Osteocyte (in vitro differentiated cells): ENCODE results near the gene PDE3A. TPM values are rescaled to one million over a fixed set of nuclear protein-coding genes. Genes with fewer than 3 reads are reported as not detected.
A peak's percentile ranks its signal among the peaks of the same experiment; 100 is the strongest.

Experiments used
- DNase-seq: peaks from one replicate; pipeline ENCODE4 v3.0.0; 2021; ENCODE audit warnings: mixed read lengths; ENCODE audit not compliant: unreplicated experiment; ENCODE audit errors: extremely low spot score
- H3K27ac Mint-ChIP-seq: one replicate; pipeline ENCODE4 v1.8.0; 2021; ENCODE audit warnings: mild to moderate bottlenecking, mixed read lengths; ENCODE audit not compliant: unreplicated experiment
- H3K27me3 Mint-ChIP-seq: one replicate; pipeline ENCODE4 v1.8.0; 2021; ENCODE audit warnings: mixed read lengths; ENCODE audit not compliant: unreplicated experiment
- H3K36me3 Mint-ChIP-seq: one replicate; pipeline ENCODE4 v1.8.0; 2021; ENCODE audit warnings: mixed read lengths; ENCODE audit not compliant: unreplicated experiment
- H3K4me1 Mint-ChIP-seq: one replicate; pipeline ENCODE4 v1.8.0; 2021; ENCODE audit warnings: mixed read lengths; ENCODE audit not compliant: unreplicated experiment
- H3K4me3 Mint-ChIP-seq: one replicate; pipeline ENCODE4 v1.8.0; 2021; ENCODE audit warnings: mild to moderate bottlenecking, moderate library complexity, mixed read lengths; ENCODE audit not compliant: unreplicated experiment
- H3K9me3 Mint-ChIP-seq: one replicate; pipeline ENCODE4 v1.8.0; 2021; ENCODE audit warnings: mixed read lengths; ENCODE audit not compliant: unreplicated experiment
- CTCF ChIP-seq: fragments of 200-600 bp; sonication (generic); IDR thresholded peaks from 2 replicates; pipeline ENCODE4 v1.5.0; 2021; ENCODE audit warnings: antibody characterized with exemption, mild to moderate bottlenecking, moderate library complexity
- total RNA-seq: library from RNA; stranded (reverse); gene quantifications from 2 replicates; pipeline ENCODE4 v1.2.1, GENCODE V29; 2021

Gene PDE3A
- total RNA-seq, 1 donor from 2014 or later = 27.8 TPM

GRCh38 chr12:20409607-20410377 lies 41.5 kb downstream of the PDE3A start:
- peaks cover 46% of the 10 kb centered on the region for H3K4me1 Mint-ChIP-seq
- no peak overlapping the region for H3K4me3 Mint-ChIP-seq
- no peak for DNase-seq
- H3K36me3 Mint-ChIP-seq = peaks cover 16% of the 10 kb centered on the region
- peaks cover 5% of the 10 kb centered on the region for H3K9me3 Mint-ChIP-seq
- no peaks in the 10 kb centered on the region for H3K27me3 Mint-ChIP-seq
- TF ChIP-seq CTCF = no peak
- H3K27ac Mint-ChIP-seq = peak overlapping the region; percentile 82

- Mint-ChIP-seq H3K9me3 (peaks cover 5% of the 10 kb centered on the region), H3K27me3 (no peaks in the 10 kb centered on the region), H3K36me3 (peaks cover 15% of the 10 kb centered on the region), H3K27ac (no peak overlapping the region), H3K4me1 (peaks cover 46% of the 10 kb centered on the region), H3K4me3 (no peak overlapping the region)
- no peak for TF ChIP-seq CTCF
- no peak for DNase-seq
Observed at GRCh38 chr12:20410734-20411133, 42.4 kb downstream of the PDE3A start.

- H3K4me1 Mint-ChIP-seq = peaks cover 49% of the 10 kb centered on the region
- H3K4me3 Mint-ChIP-seq = no peak overlapping the region
- peaks cover 11% of the 10 kb centered on the region for H3K36me3 Mint-ChIP-seq
- no peak for DNase-seq
- no peaks in the 10 kb centered on the region for H3K27me3 Mint-ChIP-seq
- H3K9me3 Mint-ChIP-seq = peaks cover 5% of the 10 kb centered on the region
- TF ChIP-seq CTCF = no peak
- H3K27ac Mint-ChIP-seq = no peak overlapping the region
Observed at GRCh38 chr12:20411345-20411744, 43.0 kb downstream of the PDE3A start.

GRCh38 chr12:20415028-20415427 lies 46.7 kb downstream of the PDE3A start:
- Mint-ChIP-seq H3K9me3 (peaks cover 5% of the 10 kb centered on the region), H3K27me3 (no peaks in the 10 kb centered on the region), H3K27ac (peak overlapping the region; percentile 6), H3K4me3 (no peak overlapping the region), H3K36me3 (peaks cover 7% of the 10 kb centered on the region), H3K4me1 (peaks cover 39% of the 10 kb centered on the region)
- TF ChIP-seq CTCF = no peak
- DNase-seq = no peak

GRCh38 chr12:20415641-20416040 lies 47.3 kb downstream of the PDE3A start:
- H3K9me3 Mint-ChIP-seq = peaks cover 5% of the 10 kb centered on the region
- peaks cover 7% of the 10 kb centered on the region for H3K36me3 Mint-ChIP-seq
- H3K27ac Mint-ChIP-seq = no peak overlapping the region
- no peak for TF ChIP-seq CTCF
- H3K27me3 Mint-ChIP-seq = no peaks in the 10 kb centered on the region
- no peak for DNase-seq
- H3K4me1 Mint-ChIP-seq = peaks cover 37% of the 10 kb centered on the region
- no peak overlapping the region for H3K4me3 Mint-ChIP-seq
